Esophagus muscularis mucosa (tissue), 4 donors: ENCODE measurements around the gene BAZ2B.

Experiments used
- CTCF ChIP-seq, 3 experiments: fragments of 200-600 bp in 2 of 3; fragments of 450-650 bp in 1 of 3; sonication (generic) in 2 of 3; IDR thresholded peaks; one replicate each; pipeline ENCODE4 v1.5.1; 2017 to 2019; ENCODE audit warnings: antibody characterized with exemption in 3 of 3, mild to moderate bottlenecking in 2 of 3, moderate library complexity in 1 of 3
- EP300 ChIP-seq: sonication (generic); formaldehyde crosslinking; IDR thresholded peaks from one replicate; pipeline ENCODE4 v1.6.1; 2017; ENCODE audit warnings: antibody characterized with exemption
- POLR2A ChIP-seq: fragments of 450-650 bp; IDR thresholded peaks from one replicate; pipeline ENCODE4 v1.6.1; 2017; ENCODE audit warnings: antibody characterized with exemption, moderate library complexity, mild to moderate bottlenecking, low read depth
- POLR2AphosphoS5 ChIP-seq, 2 donors: sonication (generic); formaldehyde crosslinking; IDR thresholded peaks; one replicate each; pipeline ENCODE4 v1.6.1; 2017; ENCODE audit warnings: antibody characterized with exemption in 2 of 2

GRCh38 chr2:159381574-159381973 is 234.8 kb downstream of the BAZ2B start:
- no peak for TF ChIP-seq POLR2A
- TF ChIP-seq POLR2AphosphoS5 (IDR thresholded peaks at IDR 0.05): no peak
- TF ChIP-seq CTCF (IDR thresholded peaks at IDR 0.05): no peak
- TF ChIP-seq EP300: no peak
